HG03108 (cell line): ENCODE results near the gene TYW3.

Source experiments
- ATAC-seq: cut with Tn5 transposase; IDR thresholded peaks from one replicate; pipeline ENCODE4 v1.9.1; 2021; ENCODE audit warnings: moderate library complexity; ENCODE audit not compliant: unreplicated experiment

TYW3 gene

GRCh38 chr1:74780594-74780993 is 47.6 kb downstream of the TYW3 start:
- ATAC-seq = no peak

GRCh38 chr1:74785944-74786343 is 53.0 kb downstream of the TYW3 start:
- no peak for ATAC-seq

- ATAC-seq = no peak
Measured at GRCh38 chr1:74790453-74790852, 57.5 kb downstream of the TYW3 start.

GRCh38 chr1:74791491-74791890 is 58.5 kb downstream of the TYW3 start:
- ATAC-seq = no peak

- no peak for ATAC-seq
Measured at GRCh38 chr1:74799119-74799657, 66.2 kb downstream of the TYW3 start.

GRCh38 chr1:74811436-74812179 is 78.7 kb downstream of the TYW3 start:
- ATAC-seq = peak; percentile 55

- peak; percentile 89 for ATAC-seq
Measured at GRCh38 chr1:74812180-74812541, 79.2 kb downstream of the TYW3 start.
